HEK293 (cell line): ENCODE results near the gene KBTBD4.

ENCODE experiments used
- CTCF ChIA-PET: fragments of 350-600 bp; formaldehyde crosslinking; extraction: SDS; loops from one replicate; lab custom pipeline; 2021; ENCODE audit warnings: antibody characterized with exemption; lab: Yijun Ruan, JAX
- POLR2A ChIA-PET: fragments of 300-600 bp; formaldehyde crosslinking; extraction: SDS; loops from one replicate; lab custom pipeline; 2020; ENCODE audit warnings: antibody characterized with exemption, inconsistent platforms; lab: Yijun Ruan, JAX
- H3K27ac ChIP-seq: fragments of 200-500 bp; sonication (Bioruptor generic); 2 replicates; pipeline ENCODE4 v1.5.1; 2014; ENCODE audit warnings: low read depth, low read length, control low read depth, inconsistent platforms; ENCODE audit errors: extremely low read depth
- H3K36me3 ChIP-seq, 2 experiments: fragments of 200-500 bp in 1 of 2; sonication (Bioruptor generic) in 1 of 2; 1 replicate in 1 of 2; 2 replicates in 1 of 2; pipeline ENCODE4 v1.5.1; 2014 to 2017; ENCODE audit warnings: inconsistent platforms in 2 of 2, low read length in 2 of 2; ENCODE audit not compliant: control insufficient read depth in 2 of 2, insufficient read depth in 1 of 2
- H3K4me1 ChIP-seq: fragments of 200-500 bp; sonication (Bioruptor generic); 2 replicates; pipeline ENCODE4 v1.5.1; 2014; ENCODE audit warnings: mild to moderate bottlenecking, low read length, inconsistent platforms; ENCODE audit not compliant: control insufficient read depth, insufficient read depth
- H3K4me3 ChIP-seq: 2 replicates; pipeline ENCODE4 v1.5.1; 2011; ENCODE audit warnings: low read depth, mild to moderate bottlenecking, control low read depth, low read length, moderate library complexity
- H3K9me3 ChIP-seq: fragments of 200-500 bp; sonication (Bioruptor generic); 2 replicates; pipeline ENCODE4 v1.5.1; 2014; ENCODE audit warnings: low read depth, low read length, inconsistent platforms; ENCODE audit not compliant: control insufficient read depth, insufficient read depth
- GLIS1 ChIP-seq: fragments of 450-650 bp; formaldehyde crosslinking; IDR thresholded peaks from 2 replicates; pipeline ENCODE4 v1.5.1; 2016; ENCODE audit warnings: missing biosample characterization, missing genetic modification characterization
- GLIS2 ChIP-seq: fragments of 450-650 bp; formaldehyde crosslinking; IDR thresholded peaks from 2 replicates; pipeline ENCODE4 v1.5.1; 2016; ENCODE audit warnings: missing biosample characterization, missing genetic modification characterization
- KLF7 ChIP-seq: fragments of 450-650 bp; formaldehyde crosslinking; IDR thresholded peaks from 2 replicates; pipeline ENCODE4 v1.5.1; 2016; ENCODE audit warnings: missing biosample characterization, missing genetic modification characterization, borderline replicate concordance
- KLF9 ChIP-seq: fragments of 450-650 bp; formaldehyde crosslinking; IDR thresholded peaks from 2 replicates; pipeline ENCODE4 v1.5.1; 2016; ENCODE audit warnings: missing biosample characterization, missing genetic modification characterization, low read depth
- PRDM1 ChIP-seq: fragments of 450-650 bp; formaldehyde crosslinking; IDR thresholded peaks from 2 replicates; pipeline ENCODE4; 2016; ENCODE audit warnings: missing biosample characterization, missing genetic modification characterization
- SALL2 ChIP-seq: fragments of 450-650 bp; formaldehyde crosslinking; IDR thresholded peaks from 2 replicates; pipeline ENCODE4 v1.5.0; 2017; ENCODE audit warnings: missing biosample characterization, mild to moderate bottlenecking, missing genetic modification characterization, borderline replicate concordance
- SP3 ChIP-seq: fragments of 450-650 bp; formaldehyde crosslinking; IDR thresholded peaks from 2 replicates; pipeline ENCODE4 v1.5.1; 2016; ENCODE audit warnings: missing biosample characterization, missing genetic modification characterization
- YY2 ChIP-seq: fragments of 450-650 bp; formaldehyde crosslinking; IDR thresholded peaks from 2 replicates; pipeline ENCODE4 v1.5.1; 2016; ENCODE audit warnings: missing biosample characterization, missing genetic modification characterization
- ZBTB48 ChIP-seq: fragments of 450-650 bp; formaldehyde crosslinking; IDR thresholded peaks from 2 replicates; pipeline ENCODE4 v1.5.1; 2016; ENCODE audit warnings: missing biosample characterization, missing genetic modification characterization
- ZFP69B ChIP-seq: fragments of 450-650 bp; formaldehyde crosslinking; IDR thresholded peaks from 2 replicates; pipeline ENCODE4 v1.5.1; 2016; ENCODE audit warnings: missing biosample characterization, missing genetic modification characterization
- ZNF121 ChIP-seq: fragments of 450-650 bp; formaldehyde crosslinking; IDR thresholded peaks from 2 replicates; pipeline ENCODE4 v1.5.1; 2016; ENCODE audit warnings: missing biosample characterization, missing genetic modification characterization
- ZNF132 ChIP-seq: fragments of 450-650 bp; formaldehyde crosslinking; IDR thresholded peaks from 2 replicates; pipeline ENCODE4 v1.5.1; 2017; ENCODE audit warnings: missing biosample characterization, missing genetic modification characterization, borderline replicate concordance
- ZNF146 ChIP-seq: fragments of 450-650 bp; formaldehyde crosslinking; IDR thresholded peaks from 2 replicates; pipeline ENCODE4 v1.5.1; 2016; ENCODE audit warnings: missing biosample characterization, missing genetic modification characterization
- ZNF266 ChIP-seq: fragments of 450-650 bp; formaldehyde crosslinking; IDR thresholded peaks from 2 replicates; pipeline ENCODE4 v1.5.1; 2016; ENCODE audit warnings: missing biosample characterization, missing genetic modification characterization, low read depth
- ZNF302 ChIP-seq: fragments of 450-650 bp; formaldehyde crosslinking; IDR thresholded peaks from 2 replicates; pipeline ENCODE4 v1.5.1; 2016; ENCODE audit warnings: missing biosample characterization, missing genetic modification characterization, low read depth
- ZNF324 ChIP-seq: fragments of 450-650 bp; formaldehyde crosslinking; IDR thresholded peaks from 2 replicates; pipeline ENCODE4 v1.5.1; 2016; ENCODE audit warnings: missing biosample characterization, missing genetic modification characterization
- ZNF341 ChIP-seq: fragments of 450-650 bp; formaldehyde crosslinking; IDR thresholded peaks from 2 replicates; pipeline ENCODE4; 2016; ENCODE audit warnings: low read depth, missing biosample characterization, missing genetic modification characterization
- ZNF354C ChIP-seq: fragments of 450-650 bp; formaldehyde crosslinking; IDR thresholded peaks from 2 replicates; pipeline ENCODE4 v1.5.1; 2016; ENCODE audit warnings: missing biosample characterization, missing genetic modification characterization, low read depth, borderline replicate concordance
- ZNF366 ChIP-seq: fragments of 450-650 bp; formaldehyde crosslinking; conservative IDR thresholded peaks from 2 replicates; pipeline ENCODE4 v1.5.1; 2016; ENCODE audit warnings: missing biosample characterization, missing genetic modification characterization
- ZNF423 ChIP-seq: fragments of 450-650 bp; formaldehyde crosslinking; IDR thresholded peaks from 2 replicates; pipeline ENCODE4 v1.5.1; 2016; ENCODE audit warnings: missing biosample characterization, missing genetic modification characterization
- ZNF555 ChIP-seq: fragments of 450-650 bp; formaldehyde crosslinking; conservative IDR thresholded peaks from 2 replicates; pipeline ENCODE4 v1.5.1; 2017; ENCODE audit warnings: missing biosample characterization, mild to moderate bottlenecking, missing genetic modification characterization, inconsistent platforms
- ZNF843 ChIP-seq: fragments of 450-650 bp; formaldehyde crosslinking; IDR thresholded peaks from 2 replicates; pipeline ENCODE4 v1.5.1; 2016; ENCODE audit warnings: missing biosample characterization, missing genetic modification characterization
- ZSCAN23 ChIP-seq: fragments of 450-650 bp; formaldehyde crosslinking; IDR thresholded peaks from 2 replicates; pipeline ENCODE4 v1.5.1; 2016; ENCODE audit warnings: missing biosample characterization, missing genetic modification characterization
- ZSCAN30 ChIP-seq: fragments of 450-650 bp; IDR thresholded peaks from 2 replicates; pipeline ENCODE4 v1.5.1; 2018; ENCODE audit warnings: missing biosample characterization, mild to moderate bottlenecking, missing genetic modification characterization, moderate library complexity
- ZXDB ChIP-seq: fragments of 450-650 bp; formaldehyde crosslinking; IDR thresholded peaks from 2 replicates; pipeline ENCODE4 v1.5.1; 2016; ENCODE audit warnings: missing biosample characterization, missing genetic modification characterization
- TF ChIP-seq, protein P1 (sequence below): fragments of 450-650 bp; formaldehyde crosslinking; IDR thresholded peaks from 2 replicates; pipeline ENCODE4 v1.5.1; 2017; ENCODE audit warnings: missing biosample characterization, missing genetic modification characterization
- TF ChIP-seq, protein P2 (sequence below): fragments of 450-650 bp; IDR thresholded peaks from 2 replicates; pipeline ENCODE4 v1.5.1; 2018; ENCODE audit warnings: missing biosample characterization, missing genetic modification characterization
- TF ChIP-seq, protein P3 (sequence below): fragments of 450-650 bp; formaldehyde crosslinking; IDR thresholded peaks from 2 replicates; pipeline ENCODE4 v1.5.1; 2017; ENCODE audit warnings: missing biosample characterization, missing genetic modification characterization
- TF ChIP-seq, protein P4 (sequence below): fragments of 450-650 bp; formaldehyde crosslinking; IDR thresholded peaks from 2 replicates; pipeline ENCODE4 v1.5.1; 2016; ENCODE audit warnings: missing biosample characterization, missing genetic modification characterization

Gene KBTBD4

DNA sequence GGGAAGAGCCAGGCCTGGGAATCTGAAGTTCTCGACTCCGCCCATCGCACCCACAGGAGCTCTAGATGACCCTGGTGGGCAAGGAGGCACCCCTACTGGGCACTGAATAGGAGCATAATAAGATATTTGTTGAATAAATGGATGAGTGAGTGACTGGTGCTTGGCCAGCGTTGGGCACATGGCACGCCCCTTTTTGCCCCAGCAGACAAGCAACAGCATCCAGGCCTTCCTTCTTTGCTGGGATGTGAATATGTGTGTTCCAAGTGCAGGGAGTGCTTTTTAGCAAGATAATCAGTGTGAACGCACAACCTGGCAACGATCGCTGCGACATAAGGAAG lies 25.4 kb downstream of the KBTBD4 start (continued):
- TF ChIP-seq ZNF266 (tag by site-specific recombination), result no peak
- TF ChIP-seq KLF7 (tag by site-specific recombination), result no peak
- peak; percentile 79; the same call in 1 of the 2 replicates for TF ChIP-seq ZXDB (tag by site-specific recombination)
- TF ChIP-seq ZNF324, result no peak
- no peak for TF ChIP-seq ZNF843 (tag by site-specific recombination)
- no peak for TF ChIP-seq ZNF302 (tag by site-specific recombination)
- TF ChIP-seq ZSCAN23 (tag by site-specific recombination), result no peak
- no peak for TF ChIP-seq SALL2
- TF ChIP-seq ZNF354C (tag by site-specific recombination), result no peak
- TF ChIP-seq ZFP69B, result no peak
- peak; percentile 96; the same call in 1 of the 2 replicates for TF ChIP-seq ZBTB48 (tag by site-specific recombination)
- no peak for TF ChIP-seq ZNF423 (tag by site-specific recombination)
- no peak for TF ChIP-seq SP3 (tag by site-specific recombination)
- TF ChIP-seq KLF9 (tag by site-specific recombination), result peak; percentile 72; the same call in 1 of the 2 replicates
- TF ChIP-seq, protein P1, sequence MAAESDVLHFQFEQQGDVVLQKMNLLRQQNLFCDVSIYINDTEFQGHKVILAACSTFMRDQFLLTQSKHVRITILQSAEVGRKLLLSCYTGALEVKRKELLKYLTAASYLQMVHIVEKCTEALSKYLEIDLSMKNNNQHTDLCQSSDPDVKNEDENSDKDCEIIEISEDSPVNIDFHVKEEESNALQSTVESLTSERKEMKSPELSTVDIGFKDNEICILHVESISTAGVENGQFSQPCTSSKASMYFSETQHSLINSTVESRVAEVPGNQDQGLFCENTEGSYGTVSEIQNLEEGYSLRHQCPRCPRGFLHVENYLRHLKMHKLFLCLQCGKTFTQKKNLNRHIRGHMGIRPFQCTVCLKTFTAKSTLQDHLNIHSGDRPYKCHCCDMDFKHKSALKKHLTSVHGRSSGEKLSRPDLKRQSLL (tag by site-specific recombination), result no peak
- no peak for TF ChIP-seq GLIS1 (tag by site-specific recombination)
- TF ChIP-seq PRDM1 (tag by site-specific recombination), result no peak
- TF ChIP-seq ZNF121 (tag by site-specific recombination), result no peak
- peak; percentile 47; the same call in 1 of the 2 replicates for TF ChIP-seq ZNF341 (tag by site-specific recombination)
- TF ChIP-seq ZNF146 (tag by site-specific recombination), result no peak
- TF ChIP-seq ZNF132 (tag by site-specific recombination), result no peak
- TF ChIP-seq, protein P2, sequence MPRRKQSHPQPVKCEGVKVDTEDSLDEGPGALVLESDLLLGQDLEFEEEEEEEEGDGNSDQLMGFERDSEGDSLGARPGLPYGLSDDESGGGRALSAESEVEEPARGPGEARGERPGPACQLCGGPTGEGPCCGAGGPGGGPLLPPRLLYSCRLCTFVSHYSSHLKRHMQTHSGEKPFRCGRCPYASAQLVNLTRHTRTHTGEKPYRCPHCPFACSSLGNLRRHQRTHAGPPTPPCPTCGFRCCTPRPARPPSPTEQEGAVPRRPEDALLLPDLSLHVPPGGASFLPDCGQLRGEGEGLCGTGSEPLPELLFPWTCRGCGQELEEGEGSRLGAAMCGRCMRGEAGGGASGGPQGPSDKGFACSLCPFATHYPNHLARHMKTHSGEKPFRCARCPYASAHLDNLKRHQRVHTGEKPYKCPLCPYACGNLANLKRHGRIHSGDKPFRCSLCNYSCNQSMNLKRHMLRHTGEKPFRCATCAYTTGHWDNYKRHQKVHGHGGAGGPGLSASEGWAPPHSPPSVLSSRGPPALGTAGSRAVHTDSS (tag by site-specific recombination), result no peak
- TF ChIP-seq ZNF366 (tag by site-specific recombination), result no peak
- TF ChIP-seq GLIS2, result no peak
- TF ChIP-seq, protein P3, sequence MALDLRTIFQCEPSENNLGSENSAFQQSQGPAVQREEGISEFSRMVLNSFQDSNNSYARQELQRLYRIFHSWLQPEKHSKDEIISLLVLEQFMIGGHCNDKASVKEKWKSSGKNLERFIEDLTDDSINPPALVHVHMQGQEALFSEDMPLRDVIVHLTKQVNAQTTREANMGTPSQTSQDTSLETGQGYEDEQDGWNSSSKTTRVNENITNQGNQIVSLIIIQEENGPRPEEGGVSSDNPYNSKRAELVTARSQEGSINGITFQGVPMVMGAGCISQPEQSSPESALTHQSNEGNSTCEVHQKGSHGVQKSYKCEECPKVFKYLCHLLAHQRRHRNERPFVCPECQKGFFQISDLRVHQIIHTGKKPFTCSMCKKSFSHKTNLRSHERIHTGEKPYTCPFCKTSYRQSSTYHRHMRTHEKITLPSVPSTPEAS (tag by site-specific recombination), result no peak

DNA sequence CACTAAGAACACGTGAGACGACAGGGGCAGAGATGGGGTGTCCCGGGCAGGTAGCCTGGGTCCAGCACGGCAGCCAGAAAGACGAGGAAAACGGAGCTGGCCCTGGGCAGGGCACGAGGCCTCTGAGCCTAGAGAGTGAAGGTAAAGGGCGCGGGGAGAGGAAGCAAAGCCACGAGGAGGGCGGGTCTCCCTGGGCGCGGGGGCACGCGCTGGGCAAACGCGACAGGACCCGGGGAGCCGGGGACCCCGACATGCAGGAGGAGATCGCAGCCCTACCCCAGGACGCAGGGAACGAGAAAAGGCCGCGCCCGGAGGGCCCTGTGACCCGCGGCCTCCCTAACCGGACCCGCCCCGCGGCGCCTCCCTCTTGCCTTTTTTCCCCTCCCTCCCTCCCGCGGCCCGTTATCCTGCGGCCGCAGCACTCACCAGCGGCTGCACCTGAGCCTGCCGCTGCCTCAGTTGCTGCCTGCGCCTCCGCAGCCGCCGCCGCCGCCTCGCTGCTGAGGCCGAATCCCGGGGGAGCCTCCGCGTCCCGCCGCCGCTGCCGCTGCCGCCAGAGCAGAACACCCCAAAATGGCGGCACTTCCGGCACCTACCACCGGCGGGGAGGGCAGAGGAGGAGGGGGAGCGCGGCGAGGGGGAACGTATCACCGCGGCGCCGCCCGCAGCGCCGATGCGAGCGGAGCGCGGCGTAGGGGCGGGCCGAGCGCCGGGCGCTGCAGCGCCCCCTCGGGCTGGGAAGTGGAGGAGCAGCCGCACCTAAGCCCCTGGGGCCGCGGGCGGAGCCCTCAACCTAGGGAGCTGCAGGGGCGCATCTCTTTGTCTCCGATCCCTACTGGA lies 26.0 kb downstream of the KBTBD4 start, which contains the start of gene CELF1:
TSS of gene CELF1 (minus strand) at position 567 of the 840 bp plus-strand sequence. CDS start 53,609 bp downstream, outside the sequence.
- Histone ChIP-seq H3K4me3 (peak within 1 kb of the TSS; percentile 99), H3K4me1 (no peaks in the 10 kb centered on the region), H3K9me3 (no peaks in the 10 kb centered on the region), H3K36me3 (peaks cover 0 to 18% of the 10 kb centered on the region in 2 experiments; a peak in 2 of 3 replicates), H3K27ac (peak within 1 kb of the TSS; percentile 79)
- CTCF ChIA-PET, result interaction anchor here (0.5 to 2.6 kb wide), 27 partner anchors 8 to 743 kb away, joined by 3 to 16 read pairs (median 4); partner anchors contain the start of genes KBTBD4, NDUFS3 and PTPMT1
- POLR2A ChIA-PET, result interaction anchor here (0.6 to 2.1 kb wide), 10 partner anchors 11 to 55 kb away, joined by 3 to 14 read pairs (median 3); partner anchors contain the start of gene PTPMT1
- TF ChIP-seq, protein P4, sequence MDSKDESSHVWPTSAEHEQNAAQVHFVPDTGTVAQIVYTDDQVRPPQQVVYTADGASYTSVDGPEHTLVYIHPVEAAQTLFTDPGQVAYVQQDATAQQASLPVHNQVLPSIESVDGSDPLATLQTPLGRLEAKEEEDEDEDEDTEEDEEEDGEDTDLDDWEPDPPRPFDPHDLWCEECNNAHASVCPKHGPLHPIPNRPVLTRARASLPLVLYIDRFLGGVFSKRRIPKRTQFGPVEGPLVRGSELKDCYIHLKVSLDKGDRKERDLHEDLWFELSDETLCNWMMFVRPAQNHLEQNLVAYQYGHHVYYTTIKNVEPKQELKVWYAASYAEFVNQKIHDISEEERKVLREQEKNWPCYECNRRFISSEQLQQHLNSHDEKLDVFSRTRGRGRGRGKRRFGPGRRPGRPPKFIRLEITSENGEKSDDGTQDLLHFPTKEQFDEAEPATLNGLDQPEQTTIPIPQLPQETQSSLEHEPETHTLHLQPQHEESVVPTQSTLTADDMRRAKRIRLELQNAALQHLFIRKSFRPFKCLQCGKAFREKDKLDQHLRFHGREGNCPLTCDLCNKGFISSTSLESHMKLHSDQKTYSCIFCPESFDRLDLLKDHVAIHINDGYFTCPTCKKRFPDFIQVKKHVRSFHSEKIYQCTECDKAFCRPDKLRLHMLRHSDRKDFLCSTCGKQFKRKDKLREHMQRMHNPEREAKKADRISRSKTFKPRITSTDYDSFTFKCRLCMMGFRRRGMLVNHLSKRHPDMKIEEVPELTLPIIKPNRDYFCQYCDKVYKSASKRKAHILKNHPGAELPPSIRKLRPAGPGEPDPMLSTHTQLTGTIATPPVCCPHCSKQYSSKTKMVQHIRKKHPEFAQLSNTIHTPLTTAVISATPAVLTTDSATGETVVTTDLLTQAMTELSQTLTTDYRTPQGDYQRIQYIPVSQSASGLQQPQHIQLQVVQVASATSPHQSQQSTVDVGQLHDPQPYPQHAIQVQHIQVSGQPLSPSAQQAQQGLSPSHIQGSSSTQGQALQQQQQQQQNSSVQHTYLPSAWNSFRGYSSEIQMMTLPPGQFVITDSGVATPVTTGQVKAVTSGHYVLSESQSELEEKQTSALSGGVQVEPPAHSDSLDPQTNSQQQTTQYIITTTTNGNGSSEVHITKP (tag by site-specific recombination), result peak; percentile 47; the same call in 1 of the 2 replicates
- TF ChIP-seq YY2 (tag by site-specific recombination) (peak; percentile 67), SP3 (tag by site-specific recombination) (peak; percentile 60), ZSCAN30 (peak; percentile 55; the same call in 1 of the 2 replicates), ZNF555 (tag by site-specific recombination) (no peak)
